Activated T-cell treated with anti-CD3 and anti-CD28 coated beads, Interleukin-2, amount 50 U/mL, for 24 hours (primary cell): ENCODE results near the gene NAV3.

Experiments used
- DNase-seq: peaks from one replicate; pipeline ENCODE4 v3.0.0-alpha.2; 2020
- H3K27ac Mint-ChIP-seq: 2 replicates; pipeline ENCODE4 v1.8.0; 2020; ENCODE audit warnings: mild to moderate bottlenecking, mixed read lengths
- H3K27me3 Mint-ChIP-seq: 2 replicates; pipeline ENCODE4 v1.8.0; 2020; ENCODE audit warnings: mixed read lengths
- H3K36me3 Mint-ChIP-seq: 2 replicates; pipeline ENCODE4 v1.8.0; 2020; ENCODE audit warnings: low read depth, mixed read lengths
- H3K4me1 Mint-ChIP-seq: 2 replicates; pipeline ENCODE4 v1.8.0; 2020; ENCODE audit warnings: low read depth, mixed read lengths
- H3K4me3 Mint-ChIP-seq: 2 replicates; pipeline ENCODE4 v1.8.0; 2020; ENCODE audit warnings: mild to moderate bottlenecking, moderate library complexity, mixed read lengths
- H3K9me3 Mint-ChIP-seq: 2 replicates; pipeline ENCODE4 v1.8.0; 2020; ENCODE audit warnings: mixed read lengths

Gene NAV3

GRCh38 chr12:78055545-78055944, 224.9 kb downstream of the NAV3 start:
- Mint-ChIP-seq H3K4me1 (no peaks in the 10 kb centered on the region), H3K27ac (no peak overlapping the region), H3K9me3 (peaks cover 5% of the 10 kb centered on the region), H3K27me3 (no peaks in the 10 kb centered on the region), H3K4me3 (no peak overlapping the region), H3K36me3 (no peaks in the 10 kb centered on the region)
- DNase-seq = no peak

GRCh38 chr12:78057075-78057474, 226.4 kb downstream of the NAV3 start:
- no peak overlapping the region for H3K4me3 Mint-ChIP-seq
- DNase-seq = no peak
- no peaks in the 10 kb centered on the region for H3K36me3 Mint-ChIP-seq
- H3K27ac Mint-ChIP-seq = no peak overlapping the region
- H3K4me1 Mint-ChIP-seq = no peaks in the 10 kb centered on the region
- no peaks in the 10 kb centered on the region for H3K27me3 Mint-ChIP-seq
- peaks cover 5% of the 10 kb centered on the region for H3K9me3 Mint-ChIP-seq

GRCh38 chr12:78060186-78060585, 229.5 kb downstream of the NAV3 start:
- no peak for DNase-seq
- Mint-ChIP-seq H3K9me3 (peaks cover 2% of the 10 kb centered on the region), H3K4me3 (no peak overlapping the region), H3K27me3 (no peaks in the 10 kb centered on the region), H3K36me3 (no peaks in the 10 kb centered on the region), H3K4me1 (no peaks in the 10 kb centered on the region), H3K27ac (no peak overlapping the region)

GRCh38 chr12:78062786-78063185, 232.1 kb downstream of the NAV3 start:
- Mint-ChIP-seq H3K27ac (no peak overlapping the region), H3K27me3 (no peaks in the 10 kb centered on the region), H3K4me1 (no peaks in the 10 kb centered on the region), H3K4me3 (no peak overlapping the region), H3K36me3 (no peaks in the 10 kb centered on the region), H3K9me3 (peaks cover 2% of the 10 kb centered on the region)
- DNase-seq = no peak

- H3K36me3 Mint-ChIP-seq = no peaks in the 10 kb centered on the region
- no peak overlapping the region for H3K27ac Mint-ChIP-seq
- H3K4me1 Mint-ChIP-seq = no peaks in the 10 kb centered on the region
- DNase-seq = no peak
- no peaks in the 10 kb centered on the region for H3K27me3 Mint-ChIP-seq
- H3K9me3 Mint-ChIP-seq = peaks cover 8% of the 10 kb centered on the region
- no peak overlapping the region for H3K4me3 Mint-ChIP-seq
Observed at GRCh38 chr12:78081590-78082314, 251.1 kb downstream of the NAV3 start.

- no peak for DNase-seq
- Mint-ChIP-seq H3K27ac (no peak overlapping the region), H3K9me3 (peaks cover 11% of the 10 kb centered on the region), H3K27me3 (no peaks in the 10 kb centered on the region), H3K4me3 (no peak overlapping the region), H3K36me3 (no peaks in the 10 kb centered on the region), H3K4me1 (no peaks in the 10 kb centered on the region)
Observed at GRCh38 chr12:78085542-78086182, 255.0 kb downstream of the NAV3 start.

- H3K4me3 Mint-ChIP-seq = no peak overlapping the region
- H3K27me3 Mint-ChIP-seq = no peaks in the 10 kb centered on the region
- H3K27ac Mint-ChIP-seq = no peak overlapping the region
- peaks cover 7% of the 10 kb centered on the region for H3K9me3 Mint-ChIP-seq
- DNase-seq = no peak
- no peaks in the 10 kb centered on the region for H3K36me3 Mint-ChIP-seq
- H3K4me1 Mint-ChIP-seq = no peaks in the 10 kb centered on the region
Observed at GRCh38 chr12:78086553-78087362, 256.1 kb downstream of the NAV3 start.

GRCh38 chr12:78087363-78087675, 256.6 kb downstream of the NAV3 start:
- Mint-ChIP-seq H3K27ac (no peak overlapping the region), H3K27me3 (no peaks in the 10 kb centered on the region), H3K36me3 (no peaks in the 10 kb centered on the region), H3K9me3 (peaks cover 6% of the 10 kb centered on the region), H3K4me3 (no peak overlapping the region), H3K4me1 (no peaks in the 10 kb centered on the region)
- no peak for DNase-seq

- H3K27ac Mint-ChIP-seq = no peak overlapping the region
- H3K9me3 Mint-ChIP-seq = peaks cover 8% of the 10 kb centered on the region
- H3K36me3 Mint-ChIP-seq = no peaks in the 10 kb centered on the region
- H3K4me3 Mint-ChIP-seq = no peak overlapping the region
- DNase-seq = no peak
- no peaks in the 10 kb centered on the region for H3K4me1 Mint-ChIP-seq
- H3K27me3 Mint-ChIP-seq = no peaks in the 10 kb centered on the region
Observed at GRCh38 chr12:78088391-78088832, 257.7 kb downstream of the NAV3 start.

GRCh38 chr12:78090266-78090665, 259.6 kb downstream of the NAV3 start:
- H3K4me3 Mint-ChIP-seq = no peak overlapping the region
- H3K27me3 Mint-ChIP-seq = no peaks in the 10 kb centered on the region
- H3K9me3 Mint-ChIP-seq = peaks cover 8% of the 10 kb centered on the region
- no peak for DNase-seq
- no peaks in the 10 kb centered on the region for H3K4me1 Mint-ChIP-seq
- H3K27ac Mint-ChIP-seq = no peak overlapping the region
- no peaks in the 10 kb centered on the region for H3K36me3 Mint-ChIP-seq

- no peak for DNase-seq
- Mint-ChIP-seq H3K36me3 (no peaks in the 10 kb centered on the region), H3K4me3 (no peak overlapping the region), H3K4me1 (no peaks in the 10 kb centered on the region), H3K27ac (no peak overlapping the region), H3K27me3 (no peaks in the 10 kb centered on the region), H3K9me3 (peaks cover 4% of the 10 kb centered on the region)
Observed at GRCh38 chr12:78095623-78096022, 264.9 kb downstream of the NAV3 start.

- Mint-ChIP-seq H3K9me3 (peaks cover 4% of the 10 kb centered on the region), H3K4me1 (no peaks in the 10 kb centered on the region), H3K4me3 (no peak overlapping the region), H3K27me3 (no peaks in the 10 kb centered on the region), H3K36me3 (no peaks in the 10 kb centered on the region), H3K27ac (no peak overlapping the region)
- no peak for DNase-seq
Observed at GRCh38 chr12:78096909-78097597, 266.4 kb downstream of the NAV3 start.

GRCh38 chr12:78099806-78100205, 269.1 kb downstream of the NAV3 start:
- no peak for DNase-seq
- no peaks in the 10 kb centered on the region for H3K36me3 Mint-ChIP-seq

GRCh38 chr12:78101113-78101876, 270.6 kb downstream of the NAV3 start:
- Mint-ChIP-seq H3K36me3 (no peaks in the 10 kb centered on the region), H3K4me1 (no peaks in the 10 kb centered on the region), H3K9me3 (peaks cover 2% of the 10 kb centered on the region), H3K27ac (no peak overlapping the region), H3K27me3 (no peaks in the 10 kb centered on the region), H3K4me3 (no peak overlapping the region)
- no peak for DNase-seq

More at GRCh38 chr12:78099806-78100205, 269.1 kb downstream of the NAV3 start:
- peaks cover 2% of the 10 kb centered on the region for H3K9me3 Mint-ChIP-seq
- H3K27me3 Mint-ChIP-seq = no peaks in the 10 kb centered on the region
- no peak overlapping the region for H3K27ac Mint-ChIP-seq
- H3K4me1 Mint-ChIP-seq = no peaks in the 10 kb centered on the region
- no peak overlapping the region for H3K4me3 Mint-ChIP-seq
